ENCODE data around the gene TOMM7. TPM values are rescaled to one million over a fixed set of nuclear protein-coding genes. Genes with fewer than 3 reads are reported as not detected.

The TOMM7 gene
- total RNA-seq, 1 donor from 2014 or later = 324 TPM

GRCh38 chr7:22776964-22777363 lies 45.7 kb downstream of the TOMM7 start:
- H3K27ac Mint-ChIP-seq = no peak overlapping the region
- ATAC-seq (ENCODE audit: low read depth) (no peak), DNase-seq (no peak)
- CTCF ChIA-PET = no interaction called here
- no peaks in the 10 kb centered on the region for H3K36me3 Mint-ChIP-seq (ENCODE audit: low read depth)
- H3K27me3 Mint-ChIP-seq = no peaks in the 10 kb centered on the region
- no peaks in the 10 kb centered on the region for H3K4me1 Mint-ChIP-seq
- POLR2A ChIA-PET = no interaction called here
- intact Hi-C loops (cut with micrococcal nuclease) = loop anchor here (5.0 kb wide), 1 partner anchor 35 kb away; no protein-coding TSS in a partner anchor
- H3K4me3 Mint-ChIP-seq = no peak overlapping the region
- no peaks in the 10 kb centered on the region for H3K9me3 Mint-ChIP-seq
- TF ChIP-seq CTCF (IDR thresholded peaks at IDR 0.05) = no peak

- peaks cover 3% of the 10 kb centered on the region for H3K27me3 Mint-ChIP-seq
- CTCF ChIA-PET = interaction anchor here (1.8 kb wide), 1 partner anchor 10 kb away, joined by 5 read pairs; no protein-coding TSS in a partner anchor
Observed at GRCh38 chr7:22772885-22773284, 49.8 kb downstream of the TOMM7 start.

GRCh38 chr7:22771872-22772228 lies 50.8 kb downstream of the TOMM7 start:
- ATAC-seq (ENCODE audit: low read depth) (no peak), DNase-seq (no peak)
- H3K4me1 Mint-ChIP-seq = no peaks in the 10 kb centered on the region
- no peak overlapping the region for H3K27ac Mint-ChIP-seq
- ChIA-PET CTCF (no interaction called here), POLR2A (no interaction called here)
- peaks cover 2% of the 10 kb centered on the region for H3K9me3 Mint-ChIP-seq
- no peaks in the 10 kb centered on the region for H3K36me3 Mint-ChIP-seq (ENCODE audit: low read depth)
- no peak for TF ChIP-seq CTCF (IDR thresholded peaks at IDR 0.05)
- H3K27me3 Mint-ChIP-seq = peaks cover 3% of the 10 kb centered on the region
- no peak overlapping the region for H3K4me3 Mint-ChIP-seq
- intact Hi-C loops (cut with micrococcal nuclease) = no loop called here

More at GRCh38 chr7:22772885-22773284, 49.8 kb downstream of the TOMM7 start:
- peaks cover 2% of the 10 kb centered on the region for H3K9me3 Mint-ChIP-seq
- H3K4me3 Mint-ChIP-seq = no peak overlapping the region
- DNase-seq = no peak
- H3K36me3 Mint-ChIP-seq (ENCODE audit: low read depth) = no peaks in the 10 kb centered on the region
- intact Hi-C loops (cut with micrococcal nuclease) = no loop called here
- TF ChIP-seq CTCF (IDR thresholded peaks at IDR 0.05) = no peak
- POLR2A ChIA-PET = no interaction called here
- ATAC-seq (ENCODE audit: low read depth) = no peak
- H3K4me1 Mint-ChIP-seq = no peaks in the 10 kb centered on the region
- no peak overlapping the region for H3K27ac Mint-ChIP-seq

GRCh38 chr7:22771194-22771871 lies 51.3 kb downstream of the TOMM7 start:
- peaks cover under 1% of the 10 kb centered on the region for H3K4me1 Mint-ChIP-seq
- H3K4me3 Mint-ChIP-seq = no peak overlapping the region
- ATAC-seq (ENCODE audit: low read depth) (no peak), DNase-seq (no peak)
- H3K27ac Mint-ChIP-seq = no peak overlapping the region
- ChIA-PET CTCF (interaction anchor here (0.7 kb wide), 1 partner anchor 211 kb away, joined by 3 read pairs; no protein-coding TSS in a partner anchor), POLR2A (no interaction called here)
- H3K9me3 Mint-ChIP-seq = peaks cover 2% of the 10 kb centered on the region
- peaks cover 3% of the 10 kb centered on the region for H3K27me3 Mint-ChIP-seq
- H3K36me3 Mint-ChIP-seq (ENCODE audit: low read depth) = no peaks in the 10 kb centered on the region
- TF ChIP-seq CTCF (IDR thresholded peaks at IDR 0.05) = no peak
- intact Hi-C loops (cut with micrococcal nuclease) = no loop called here

GRCh38 chr7:22765609-22766008 lies 57.0 kb downstream of the TOMM7 start:
- intact Hi-C loops (cut with micrococcal nuclease) = no loop called here
- H3K4me1 Mint-ChIP-seq = peaks cover 20% of the 10 kb centered on the region
- H3K27ac Mint-ChIP-seq = peak overlapping the region; percentile 57
- H3K36me3 Mint-ChIP-seq (ENCODE audit: low read depth) = no peaks in the 10 kb centered on the region
- peaks cover 2% of the 10 kb centered on the region for H3K9me3 Mint-ChIP-seq
- no peak for TF ChIP-seq CTCF (IDR thresholded peaks at IDR 0.05)
- H3K27me3 Mint-ChIP-seq = no peaks in the 10 kb centered on the region
- H3K4me3 Mint-ChIP-seq = no peak overlapping the region
- ATAC-seq (ENCODE audit: low read depth) = peak; percentile 83
- no peak for DNase-seq
- POLR2A ChIA-PET = interaction anchor here (1.0 kb wide), 1 partner anchor 202 kb away, joined by 3 read pairs; no protein-coding TSS in a partner anchor
- CTCF ChIA-PET = interaction anchor here (0.8 to 2.6 kb wide), 2 partner anchors 17 kb away, joined by 4 to 6 read pairs; no protein-coding TSS in a partner anchor

Other genes with a start within 250 kb of the TOMM7 start
- 64.4 and 72.3 TPM in 2 replicates for gene IL6, start 95.6 kb downstream of the TOMM7 start, total RNA-seq
- 39.9 and 41.9 TPM in 2 replicates for gene HYCC1, start 191.3 kb upstream of the TOMM7 start, total RNA-seq